ENCODE data around the gene D2HGDH. TPM values are rescaled to one million over a fixed set of nuclear protein-coding genes. Genes with fewer than 3 reads are reported as not detected.

D2HGDH gene
- total and polyA plus RNA-seq, 2 of the 13 experiments (the other 11 are each of a cell fraction or from before 2014, with no cell fraction given), result 19.2 to 20.3 TPM

GRCh38 chr2:241770936-241771285, 36.5 kb downstream of the D2HGDH start (continued):
- TF ChIP-seq TRIM22 (IDR thresholded peaks at IDR 0.05) (no peak), ASH2L (IDR thresholded peaks at IDR 0.05; ENCODE audit: insufficient read length, low read depth, low read length) (peak; percentile 64), SNAPC5 (CRISPR knock-in tag; IDR thresholded peaks at IDR 0.05; ENCODE audit: borderline replicate concordance) (no peak), SETDB1 (CRISPR knock-in tag; IDR thresholded peaks at IDR 0.05; ENCODE audit: borderline replicate concordance) (0 out of 2 replicates have a peak, but pooled peaks have one; percentile 48), RNF219 (CRISPR knock-in tag; IDR thresholded peaks at IDR 0.05) (no peak), EHMT2 (IDR thresholded peaks at IDR 0.05; ENCODE audit: borderline replicate concordance, low read depth, low read length) (no peak), LCORL (IDR thresholded peaks at IDR 0.05) (no peak), LCORL (CRISPR knock-in tag; IDR thresholded peaks at IDR 0.05) (peak; percentile 57; the same call in 1 of the 2 replicates), ZNF552 (CRISPR knock-in tag; IDR thresholded peaks at IDR 0.05; ENCODE audit: borderline replicate concordance) (no peak), ZNF777 (CRISPR knock-in tag; IDR thresholded peaks at IDR 0.05) (peak; percentile 65), FUBP1 (CRISPR knock-in tag; IDR thresholded peaks at IDR 0.05; ENCODE audit: borderline replicate concordance) (0 out of 2 replicates have a peak, but pooled peaks have one; percentile 9), ZFP82 (CRISPR knock-in tag; IDR thresholded peaks at IDR 0.05; ENCODE audit: borderline replicate concordance) (no peak; the same call in 1 of the 2 replicates), GMEB1 (CRISPR knock-in tag; IDR thresholded peaks at IDR 0.05; ENCODE audit: borderline replicate concordance) (0 out of 2 replicates have a peak, but pooled peaks have one; percentile 14), ZMAT5 (CRISPR knock-in tag; IDR thresholded peaks at IDR 0.05; ENCODE audit: borderline replicate concordance, low read depth) (0 out of 2 replicates have a peak, but pooled peaks have one; percentile 57), ZNF703 (CRISPR knock-in tag; IDR thresholded peaks at IDR 0.05; ENCODE audit: borderline replicate concordance) (peak; percentile 62; the same call in 1 of the 2 replicates), ZNF549 (CRISPR knock-in tag; IDR thresholded peaks at IDR 0.05) (no peak), SRSF4 (IDR thresholded peaks at IDR 0.05; ENCODE audit: low read depth, low read length, poor library complexity, severe bottlenecking) (peak; percentile 60), ZNF383 (CRISPR knock-in tag; IDR thresholded peaks at IDR 0.05; ENCODE audit: borderline replicate concordance) (no peak), ZBTB46 (CRISPR knock-in tag; IDR thresholded peaks at IDR 0.05; ENCODE audit: borderline replicate concordance) (no peak; the same call in 1 of the 2 replicates)

Measured in HepG2 (cell line).